Measurements from ENCODE around the gene PBX4. TPM values are rescaled to one million over a fixed set of nuclear protein-coding genes. Genes with fewer than 3 reads are reported as not detected.

The PBX4 gene
- total and polyA plus RNA-seq, 2 donors (not counting 1 experiment from before 2014, with no cell fraction given) = 11.7 TPM

- Histone ChIP-seq H3K4me2 (replicated peaks; ENCODE audit: low read depth, low read length, poor library complexity, severe bottlenecking) (peak within 1 kb of the TSS; percentile 85), H3K27me3 (replicated peaks in 1 of 4; ENCODE audit: control extremely low read depth in 1 of 4, control insufficient read depth in 3 of 4, insufficient read depth in 4 of 4, low read length in 3 of 4) (no peaks in the 10 kb centered on the region), H3K9me3 (ENCODE audit: control extremely low read depth in 1 of 3, control insufficient read depth in 2 of 3, insufficient read depth in 1 of 3, low read length in 2 of 3) (peaks cover 0 to 17% (median 0%) of the 10 kb centered on the region in 3 donors), H3K4me3 (ENCODE audit: control extremely low read depth in 1 of 5, extremely low read depth in 1 of 5, insufficient read depth in 1 of 5, low read depth in 2 of 5, low read length in 4 of 5) (peak within 1 kb of the TSS; percentile 82 to 99 (median 95)), H3K9ac (ENCODE audit: low read length) (peak within 1 kb of the TSS; percentile 80), H2AFZ (ENCODE audit: insufficient read depth, low read depth, low read length, poor library complexity, severe bottlenecking) (peak within 1 kb of the TSS; percentile 88), H3K79me2 (ENCODE audit: control insufficient read depth, insufficient read depth, low read length) (peaks cover 52% of the 10 kb centered on the region), H4K20me1 (ENCODE audit: control insufficient read depth, insufficient read depth, low read length, poor library complexity, severe bottlenecking) (peaks cover 11% of the 10 kb centered on the region), H3K27ac (ENCODE audit: low read length in 2 of 2) (peak within 1 kb of the TSS; percentile 72 to 81), H3K36me3 (replicated peaks in 1 of 2; ENCODE audit: control extremely low read depth in 1 of 2, control insufficient read depth in 1 of 2, extremely low read depth in 1 of 2, insufficient read depth in 2 of 2, low read length in 1 of 2) (peaks cover 4% of the 10 kb centered on the region in 2 experiments), H3K4me1 (ENCODE audit: control insufficient read depth in 2 of 2, insufficient read depth in 2 of 2, low read length in 2 of 2) (peaks cover 12 to 23% of the 10 kb centered on the region in 2 donors)
- intact Hi-C loops (cut with micrococcal nuclease) = loop anchor here (1.0 to 10.0 kb wide), 6 partner anchors 111 to 559 kb away; partner anchors contain the start of genes ATP13A1, GATAD2A, MAU2 and SUGP1
- peaks cover 27% of the 10 kb centered on the region for H3K4me1 Mint-ChIP-seq
- ChIA-PET POLR2A (interaction anchor here (0.5 to 2.0 kb wide), 12 partner anchors 50 to 1147 kb away, joined by 3 to 10 read pairs (median 4); partner anchors contain the start of genes ATP13A1, GATAD2A and ZNF14), CTCF (interaction anchor here (0.7 to 1.8 kb wide), 3 partner anchors 16 to 741 kb away, joined by 3 to 9 read pairs (median 3); no protein-coding TSS in a partner anchor)
- TF ChIP-seq EZH2 (IDR thresholded peaks at IDR 0.05; ENCODE audit: borderline replicate concordance, insufficient read depth, low read depth, low read length, poor library complexity, severe bottlenecking) = no peak
- no peak for TF ChIP-seq CTCF (IDR thresholded peaks at IDR 0.05)
- H3K9me3 Mint-ChIP-seq (ENCODE audit: insufficient read depth) = no peaks in the 10 kb centered on the region
- 6% methylated on average over 60 of the region's 61 CpGs for WGBS (ENCODE audit: insufficient coverage)
- ATAC-seq (ENCODE audit: low read depth) (peak; percentile 94), DNase-seq (peak; percentile 96)
- peak within 1 kb of the TSS; percentile 92 for H3K27ac Mint-ChIP-seq
- H3K4me3 Mint-ChIP-seq = peak within 1 kb of the TSS; percentile 93
- no peaks in the 10 kb centered on the region for H3K27me3 Mint-ChIP-seq
Measured at GRCh38 chr19:19515642-19516519, 102.6 kb downstream of the PBX4 start, which contains the start of gene NDUFA13. NDUFA13 (plus strand) TSS chr19:19516225; CDS start chr19:19516239, 14 bp downstream.
